Measurements from ENCODE around the gene DIS3L. TPM values are rescaled to one million over a fixed set of nuclear protein-coding genes. Genes with fewer than 3 reads are reported as not detected.
"Not testable (repeated sequence)": the region's sequence is repeated elsewhere in the genome, so short reads cannot be mapped to it uniquely, and the experiment has no call there.

Gene DIS3L
- total and polyA plus RNA-seq, 2 donors (not counting 3 experiments of a cell fraction or from before 2014, with no cell fraction given), result 7.8 to 27.9 TPM

- Histone ChIP-seq H3K4me3 (replicated peaks in 1 of 3; ENCODE audit: insufficient read depth in 1 of 3, low read depth in 1 of 3, low read length in 3 of 3) (no peak overlapping the region), H3K79me2 (ENCODE audit: control insufficient read depth, insufficient read depth, low read length) (peaks cover 2% of the 10 kb centered on the region), H3K9me1 (replicated peaks; ENCODE audit: control insufficient read depth, extremely low read depth, insufficient read depth, low read length) (no peaks in the 10 kb centered on the region), H3K9ac (replicated peaks; ENCODE audit: extremely low read depth, insufficient read depth, low read length) (no peak overlapping the region), H2AFZ (ENCODE audit: low read depth, low read length) (no peak overlapping the region), H3K36me3 (ENCODE audit: control insufficient read depth in 2 of 2, extremely low read depth in 1 of 2, insufficient read depth in 2 of 2, low read length in 2 of 2) (peaks cover 0 to 4% of the 10 kb centered on the region in 2 experiments), H3K27me3 (ENCODE audit: control insufficient read depth in 2 of 2, insufficient read depth in 2 of 2, low read length in 2 of 2) (no peaks in the 10 kb centered on the region), H3K9me3 (replicated peaks; ENCODE audit: control insufficient read depth, insufficient read depth, low read length) (no peaks in the 10 kb centered on the region), H3K4me1 (ENCODE audit: control insufficient read depth, extremely low read depth, insufficient read depth, low read length) (no peaks in the 10 kb centered on the region), H3K27ac (ENCODE audit: insufficient read depth, low read depth, low read length) (no peak overlapping the region), H3K4me2 (ENCODE audit: insufficient read depth, low read length) (no peak overlapping the region), H4K20me1 (replicated peaks; ENCODE audit: control insufficient read depth, extremely low read depth, insufficient read depth, low read length) (no peaks in the 10 kb centered on the region)
- POLR2A ChIA-PET, result no interaction called here
- intact Hi-C loops (cut with micrococcal nuclease), result no loop called here
- no peak for FAIRE-seq
- TF ChIP-seq JUN (IDR thresholded peaks at IDR 0.05; ENCODE audit: borderline replicate concordance, insufficient read depth, insufficient read length, low read depth) (no peak), POLR2AphosphoS5 (IDR thresholded peaks at IDR 0.05; ENCODE audit: insufficient read depth, low read depth, low read length) (no peak), EZH2 (IDR thresholded peaks at IDR 0.05; ENCODE audit: borderline replicate concordance, low read depth, low read length, severe bottlenecking) (no peak), MYC (IDR thresholded peaks at IDR 0.05; ENCODE audit: low read depth, low read length) (no peak), POLR2A (IDR thresholded peaks at IDR 0.05; ENCODE audit: low read depth, low read length) (no peak), GATA2 (IDR thresholded peaks at IDR 0.05; ENCODE audit: insufficient read depth, insufficient read length, low read depth, low read length) (no peak)
- TF ChIP-seq, protein P1, sequence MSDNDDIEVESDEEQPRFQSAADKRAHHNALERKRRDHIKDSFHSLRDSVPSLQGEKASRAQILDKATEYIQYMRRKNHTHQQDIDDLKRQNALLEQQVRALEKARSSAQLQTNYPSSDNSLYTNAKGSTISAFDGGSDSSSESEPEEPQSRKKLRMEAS (IDR thresholded peaks at IDR 0.05; ENCODE audit: insufficient read depth, insufficient read length), result no peak
- TF ChIP-seq, protein P2, sequence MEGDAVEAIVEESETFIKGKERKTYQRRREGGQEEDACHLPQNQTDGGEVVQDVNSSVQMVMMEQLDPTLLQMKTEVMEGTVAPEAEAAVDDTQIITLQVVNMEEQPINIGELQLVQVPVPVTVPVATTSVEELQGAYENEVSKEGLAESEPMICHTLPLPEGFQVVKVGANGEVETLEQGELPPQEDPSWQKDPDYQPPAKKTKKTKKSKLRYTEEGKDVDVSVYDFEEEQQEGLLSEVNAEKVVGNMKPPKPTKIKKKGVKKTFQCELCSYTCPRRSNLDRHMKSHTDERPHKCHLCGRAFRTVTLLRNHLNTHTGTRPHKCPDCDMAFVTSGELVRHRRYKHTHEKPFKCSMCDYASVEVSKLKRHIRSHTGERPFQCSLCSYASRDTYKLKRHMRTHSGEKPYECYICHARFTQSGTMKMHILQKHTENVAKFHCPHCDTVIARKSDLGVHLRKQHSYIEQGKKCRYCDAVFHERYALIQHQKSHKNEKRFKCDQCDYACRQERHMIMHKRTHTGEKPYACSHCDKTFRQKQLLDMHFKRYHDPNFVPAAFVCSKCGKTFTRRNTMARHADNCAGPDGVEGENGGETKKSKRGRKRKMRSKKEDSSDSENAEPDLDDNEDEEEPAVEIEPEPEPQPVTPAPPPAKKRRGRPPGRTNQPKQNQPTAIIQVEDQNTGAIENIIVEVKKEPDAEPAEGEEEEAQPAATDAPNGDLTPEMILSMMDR (IDR thresholded peaks at IDR 0.05; ENCODE audit: extremely low read depth in 1 of 2, insufficient read depth in 1 of 2, low read depth in 1 of 2, low read length in 2 of 2), result no peak
- dilution Hi-C loops (cut with MboI; ENCODE audit: extremely low pct_ligation_motif_present, low sequenced_read_pairs), result loop anchor here (25.0 kb wide), 1 partner anchor 110 kb away; no protein-coding TSS in a partner anchor
- BruUV-seq (replicated peaks), result no TSS peak
- CTCF ChIA-PET, result no interaction called here
- DNase-seq (ENCODE audit: low read depth, low spot score), result no peak
Measured at GRCh38 chr15:66302489-66303278, 9.3 kb downstream of the DIS3L start.

DNA sequence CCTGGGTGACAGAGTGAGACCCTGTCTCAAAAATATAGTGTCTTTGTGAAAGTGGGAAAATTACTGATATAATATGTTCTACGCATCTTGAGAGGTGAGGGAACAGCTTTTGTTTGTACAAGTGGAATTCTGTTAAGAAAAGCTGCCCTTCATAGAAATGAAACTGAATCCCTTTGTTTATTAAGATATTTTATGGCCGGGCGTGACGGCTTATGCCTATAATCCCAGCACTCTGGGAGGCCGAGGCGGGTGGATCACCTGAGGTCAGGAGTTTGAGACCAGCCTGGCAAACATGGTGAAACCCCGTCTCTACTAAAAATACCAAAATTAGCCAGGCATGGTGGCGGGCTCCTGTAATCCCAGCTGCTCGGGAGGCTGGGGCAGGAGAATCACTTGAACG is 11.1 kb downstream of the DIS3L start:
- H3K36me3 ChIP-seq (ENCODE audit: control insufficient read depth in 2 of 2, extremely low read depth in 1 of 2, insufficient read depth in 2 of 2, low read length in 2 of 2); H3K27me3 ChIP-seq (ENCODE audit: control insufficient read depth in 2 of 2, insufficient read depth in 2 of 2, low read length in 2 of 2); H3K4me3 ChIP-seq (replicated peaks in 1 of 3; ENCODE audit: insufficient read depth in 1 of 3, low read depth in 1 of 3, low read length in 3 of 3); FAIRE-seq; H3K27ac ChIP-seq (ENCODE audit: insufficient read depth, low read depth, low read length); intact Hi-C loops (cut with micrococcal nuclease); H3K79me2 ChIP-seq (ENCODE audit: control insufficient read depth, insufficient read depth, low read length); H3K9ac ChIP-seq (replicated peaks; ENCODE audit: extremely low read depth, insufficient read depth, low read length); H3K4me2 ChIP-seq (ENCODE audit: insufficient read depth, low read length); H3K4me1 ChIP-seq (ENCODE audit: control insufficient read depth, extremely low read depth, insufficient read depth, low read length); H3K9me3 ChIP-seq (replicated peaks; ENCODE audit: control insufficient read depth, insufficient read depth, low read length); DNase-seq (ENCODE audit: low read depth, low spot score); H3K9me1 ChIP-seq (replicated peaks; ENCODE audit: control insufficient read depth, extremely low read depth, insufficient read depth, low read length); BruUV-seq (replicated peaks); H2AFZ ChIP-seq (ENCODE audit: low read depth, low read length); H4K20me1 ChIP-seq (replicated peaks; ENCODE audit: control insufficient read depth, extremely low read depth, insufficient read depth, low read length); POLR2A ChIA-PET; CTCF ChIA-PET: not testable (repeated sequence)
- dilution Hi-C loops (cut with MboI; ENCODE audit: extremely low pct_ligation_motif_present, low sequenced_read_pairs), result loop anchor here (25.0 kb wide), 1 partner anchor 108 kb away; no protein-coding TSS in a partner anchor
